Nephron progenitor cell (in vitro differentiated cells): ENCODE data around the gene LAMB2.

Source experiments
- DNase-seq: peaks from one replicate; pipeline ENCODE4 v3.0.0; 2021
- H3K27ac Mint-ChIP-seq: 2 replicates; pipeline ENCODE4 v1.8.0; 2021; ENCODE audit warnings: mild to moderate bottlenecking, moderate library complexity, mixed read lengths
- H3K27me3 Mint-ChIP-seq: 2 replicates; pipeline ENCODE4 v1.8.0; 2021; ENCODE audit warnings: mild to moderate bottlenecking, low read depth, mixed read lengths; ENCODE audit not compliant: poor library complexity
- H3K36me3 Mint-ChIP-seq: 2 replicates; pipeline ENCODE4 v1.8.0; 2021; ENCODE audit warnings: low read depth, mixed read lengths
- H3K4me1 Mint-ChIP-seq: 2 replicates; pipeline ENCODE4 v1.8.0; 2021; ENCODE audit warnings: mixed read lengths
- H3K4me3 Mint-ChIP-seq: 2 replicates; pipeline ENCODE4 v1.8.0; 2021; ENCODE audit warnings: mild to moderate bottlenecking, moderate library complexity, mixed read lengths
- H3K9me3 Mint-ChIP-seq: 2 replicates; pipeline ENCODE4 v1.8.0; 2021; ENCODE audit warnings: mild to moderate bottlenecking, moderate library complexity, mixed read lengths
- CTCF ChIP-seq: fragments of 200-600 bp; sonication (generic); IDR thresholded peaks from 2 replicates; pipeline ENCODE4 v1.5.0; 2021; ENCODE audit warnings: antibody characterized with exemption

The LAMB2 gene

DNA sequence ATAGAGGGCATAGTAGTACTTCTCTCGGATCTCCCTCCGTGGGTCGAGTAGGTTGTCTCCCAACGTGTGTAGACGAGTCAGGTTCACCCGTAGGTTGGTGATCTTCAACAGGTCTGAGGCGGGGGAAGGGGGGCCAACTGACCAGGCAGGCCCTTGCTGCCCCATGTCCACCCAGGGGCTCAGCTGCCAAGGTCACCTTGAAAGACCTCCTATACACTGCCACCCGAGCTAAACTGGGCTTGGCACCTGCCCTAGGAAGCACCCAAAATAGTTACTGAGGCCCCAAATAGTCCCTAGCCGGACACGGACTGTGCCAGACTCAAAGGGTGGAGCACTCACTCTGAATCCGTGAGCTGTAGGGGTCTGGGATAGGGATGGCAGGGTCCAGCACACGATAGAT lies 1.8 kb downstream of the LAMB2 start:
- peak overlapping the region; percentile 90 for H3K4me3 Mint-ChIP-seq
- DNase-seq = no peak
- H3K36me3 Mint-ChIP-seq = no peaks in the 10 kb centered on the region
- H3K27ac Mint-ChIP-seq = no peak overlapping the region
- peaks cover 51% of the 10 kb centered on the region for H3K4me1 Mint-ChIP-seq
- no peaks in the 10 kb centered on the region for H3K27me3 Mint-ChIP-seq
- H3K9me3 Mint-ChIP-seq = no peaks in the 10 kb centered on the region
- no peak for TF ChIP-seq CTCF

DNA sequence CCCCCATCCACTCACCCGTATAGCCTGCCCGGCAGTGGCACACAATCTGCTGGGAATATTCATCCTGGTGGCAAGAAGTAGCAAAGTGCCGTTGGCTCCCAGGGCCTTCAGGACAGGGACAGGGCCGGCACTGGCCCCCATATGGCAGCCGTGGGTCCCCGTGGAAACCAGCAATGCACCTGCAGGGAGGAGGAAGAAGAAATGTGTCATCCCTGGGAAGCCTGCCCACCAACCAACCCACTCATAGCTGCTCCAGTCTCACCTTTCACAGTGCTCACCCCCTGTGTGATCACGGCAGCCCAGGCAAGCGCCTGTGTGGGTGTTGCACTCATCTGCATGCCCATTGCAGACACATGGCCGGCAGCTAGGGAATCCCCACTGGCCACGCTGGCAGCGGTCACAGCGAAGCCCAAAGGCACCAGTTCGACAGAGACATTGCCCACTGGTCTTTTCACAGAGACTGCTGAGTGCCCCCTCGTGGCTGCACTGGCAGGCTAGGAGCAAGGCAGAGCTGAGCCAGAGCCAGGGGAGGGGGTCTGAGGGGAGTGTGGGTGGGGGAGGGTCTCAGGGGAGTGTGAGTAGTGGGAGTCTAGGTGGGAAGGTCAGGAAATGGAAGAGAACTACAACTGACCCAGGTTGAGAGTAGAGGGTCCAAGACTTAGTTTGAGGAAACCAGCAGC lies 7.7 kb downstream of the LAMB2 start:
- Mint-ChIP-seq H3K36me3 (peaks cover 5% of the 10 kb centered on the region), H3K4me1 (peaks cover 7% of the 10 kb centered on the region), H3K4me3 (no peak overlapping the region), H3K27ac (peak overlapping the region; percentile 11), H3K9me3 (no peaks in the 10 kb centered on the region), H3K27me3 (no peaks in the 10 kb centered on the region)
- peak; percentile 21 for DNase-seq
- TF ChIP-seq CTCF = no peak

DNA sequence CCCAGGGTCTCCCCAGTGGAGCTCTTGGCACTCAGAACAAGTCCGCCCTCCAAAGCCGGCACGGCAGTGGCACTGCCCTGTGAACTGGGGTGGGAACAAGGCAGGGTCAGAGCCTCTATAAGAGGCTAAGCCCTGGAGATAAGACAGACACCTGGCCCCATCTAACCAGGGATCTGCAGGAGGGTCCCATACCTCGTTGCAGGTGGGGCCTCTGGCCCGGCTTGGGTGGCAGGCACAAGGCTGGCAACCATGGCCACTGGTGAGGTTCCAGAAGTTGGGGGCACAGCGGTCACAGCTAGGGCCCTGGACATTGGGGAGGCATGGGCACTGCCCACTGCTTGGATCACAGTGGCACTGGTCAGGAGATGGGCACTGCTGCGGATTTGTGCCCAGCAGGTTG lies 8.6 kb downstream of the LAMB2 start:
- H3K36me3 Mint-ChIP-seq = peaks cover 6% of the 10 kb centered on the region
- H3K27me3 Mint-ChIP-seq = no peaks in the 10 kb centered on the region
- TF ChIP-seq CTCF = no peak
- no peak overlapping the region for H3K27ac Mint-ChIP-seq
- H3K4me3 Mint-ChIP-seq = no peak overlapping the region
- DNase-seq = no peak
- peaks cover 11% of the 10 kb centered on the region for H3K4me1 Mint-ChIP-seq
- H3K9me3 Mint-ChIP-seq = no peaks in the 10 kb centered on the region

DNA sequence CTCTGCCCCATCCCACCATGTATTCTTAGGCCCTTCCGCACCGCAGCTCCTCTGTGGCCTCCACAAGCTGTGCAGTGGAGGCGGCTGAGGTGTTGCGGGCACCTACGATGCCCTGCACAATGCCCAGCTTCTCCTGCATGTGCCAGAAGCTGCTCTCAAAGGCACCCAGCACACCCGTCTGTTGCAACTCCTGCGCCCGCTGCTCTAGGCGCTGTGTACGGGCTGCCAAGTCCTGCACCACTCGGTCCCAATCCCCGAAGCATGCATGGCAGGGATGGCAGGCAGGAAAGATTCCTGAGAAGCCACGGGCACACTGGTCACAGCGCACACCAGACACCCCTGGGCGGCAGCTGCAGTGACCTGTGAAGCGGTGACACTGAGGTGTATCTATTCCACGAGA lies 9.2 kb downstream of the LAMB2 start:
- Mint-ChIP-seq H3K4me3 (no peak overlapping the region), H3K4me1 (peaks cover 13% of the 10 kb centered on the region), H3K9me3 (no peaks in the 10 kb centered on the region), H3K27me3 (no peaks in the 10 kb centered on the region), H3K27ac (no peak overlapping the region), H3K36me3 (peaks cover 11% of the 10 kb centered on the region)
- TF ChIP-seq CTCF = no peak
- DNase-seq = no peak

DNA sequence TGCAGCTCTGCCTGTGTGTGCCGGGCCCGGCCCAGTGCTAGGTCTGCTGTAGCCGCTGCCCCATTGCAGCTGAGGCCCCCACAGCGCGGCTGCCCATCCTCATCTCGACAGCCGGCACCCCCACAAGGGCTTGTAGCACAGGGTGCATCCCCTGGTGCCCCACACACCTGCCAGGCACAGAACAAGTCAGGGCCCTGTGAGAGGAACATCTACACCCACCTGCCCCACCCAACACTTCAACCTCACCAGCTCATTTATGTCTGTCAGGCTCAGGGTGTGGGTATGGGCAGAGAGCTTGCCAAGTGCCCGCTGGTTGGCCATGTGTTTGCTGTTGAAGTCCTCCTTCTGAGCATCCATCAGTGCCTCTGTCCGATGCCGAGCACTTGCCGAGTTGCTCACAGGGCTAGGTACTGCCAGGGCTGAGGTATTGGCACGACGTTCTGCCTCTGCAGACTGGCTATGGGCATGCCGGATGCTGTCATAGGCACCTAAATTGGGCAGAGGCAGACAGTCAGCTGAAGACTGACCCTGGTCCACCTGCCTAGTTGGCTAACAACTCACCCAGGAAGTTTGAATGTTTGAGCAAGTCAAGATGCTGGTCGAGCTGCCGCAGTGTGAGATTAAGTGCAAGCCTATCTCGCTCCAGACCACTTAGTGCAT lies 9.8 kb downstream of the LAMB2 start:
- Mint-ChIP-seq H3K36me3 (peaks cover 14% of the 10 kb centered on the region), H3K27ac (no peak overlapping the region), H3K27me3 (no peaks in the 10 kb centered on the region), H3K4me3 (no peak overlapping the region), H3K9me3 (no peaks in the 10 kb centered on the region), H3K4me1 (peaks cover 13% of the 10 kb centered on the region)
- DNase-seq = no peak
- no peak for TF ChIP-seq CTCF

DNA sequence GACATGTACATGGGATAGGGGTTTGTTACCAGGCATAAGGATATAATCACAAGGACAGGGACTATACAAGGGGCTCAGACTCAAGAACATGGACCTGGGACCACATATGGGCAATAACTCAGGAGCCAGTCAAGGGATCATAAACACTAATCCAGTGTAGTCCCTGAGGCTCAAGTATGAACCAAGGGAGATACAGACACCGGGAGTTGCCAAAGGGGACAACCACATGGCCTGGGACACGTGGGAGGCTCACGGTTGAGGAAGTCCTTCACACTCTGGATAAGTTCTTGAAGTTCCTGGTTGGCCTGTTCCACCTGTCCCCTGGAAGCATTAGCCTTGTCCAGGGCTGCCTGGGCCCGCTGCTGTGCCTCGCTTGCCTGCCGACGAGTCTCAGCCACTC lies 10.4 kb downstream of the LAMB2 start:
- DNase-seq = no peak
- Mint-ChIP-seq H3K9me3 (no peaks in the 10 kb centered on the region), H3K36me3 (peaks cover 19% of the 10 kb centered on the region), H3K27me3 (no peaks in the 10 kb centered on the region), H3K27ac (peak overlapping the region; percentile 84), H3K4me3 (peak overlapping the region; percentile 92), H3K4me1 (peaks cover 13% of the 10 kb centered on the region)
- no peak for TF ChIP-seq CTCF
